ENCODE measurements around the gene OR52N2. TPM values are rescaled to one million over a fixed set of nuclear protein-coding genes. Genes with fewer than 3 reads are reported as not detected.

The OR52N2 gene
- total RNA-seq, 1 donor from 2014 or later = not detected

- Mint-ChIP-seq H3K4me3 (ENCODE audit: low read depth) (no peak overlapping the region), H3K4me1 (ENCODE audit: low read depth) (no peaks in the 10 kb centered on the region), H3K27ac (no peak overlapping the region), H3K27me3 (ENCODE audit: low read depth) (no peaks in the 10 kb centered on the region), H3K36me3 (ENCODE audit: low read depth) (no peaks in the 10 kb centered on the region), H3K9me3 (no peaks in the 10 kb centered on the region)
- intact Hi-C loops (cut with micrococcal nuclease) = no loop called here
- DNase-seq (ENCODE audit: low spot score) = no peak
Observed at GRCh38 chr11:5833446-5833845, 24.7 kb downstream of the OR52N2 start.

GRCh38 chr11:5837695-5838094 lies 29.0 kb downstream of the OR52N2 start:
- intact Hi-C loops (cut with micrococcal nuclease) = no loop called here
- Mint-ChIP-seq H3K36me3 (ENCODE audit: low read depth) (no peaks in the 10 kb centered on the region), H3K4me1 (ENCODE audit: low read depth) (no peaks in the 10 kb centered on the region), H3K4me3 (ENCODE audit: low read depth) (no peak overlapping the region), H3K27me3 (ENCODE audit: low read depth) (no peaks in the 10 kb centered on the region), H3K9me3 (no peaks in the 10 kb centered on the region), H3K27ac (no peak overlapping the region)
- no peak for DNase-seq (ENCODE audit: low spot score)

DNA sequence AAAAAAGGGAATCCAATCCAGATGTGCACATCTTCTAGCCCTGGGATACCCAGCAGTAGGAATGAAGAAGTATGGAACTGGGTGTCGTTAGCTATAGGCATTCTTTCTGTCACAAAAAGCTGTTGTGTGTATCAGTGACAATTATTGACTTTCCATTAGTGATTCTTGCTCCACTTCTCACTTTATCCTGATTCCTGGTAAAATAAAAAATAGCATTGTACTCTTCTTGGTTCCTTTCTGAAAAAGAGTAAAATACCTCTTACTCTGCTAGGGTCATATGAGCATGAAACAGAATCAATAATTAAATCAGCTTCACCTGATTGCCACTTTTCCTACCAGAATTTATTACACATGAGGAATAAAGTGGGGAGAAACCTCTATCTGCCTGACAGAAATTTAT lies 33.1 kb downstream of the OR52N2 start, which contains the start of gene OR52E6:
TSS of gene OR52E6 (minus strand) at position 101 of the 400 bp plus-strand sequence. CDS start at position 101, 0 bp downstream.
- H3K36me3 Mint-ChIP-seq (ENCODE audit: low read depth) = no peaks in the 10 kb centered on the region
- H3K4me3 Mint-ChIP-seq (ENCODE audit: low read depth) = no peak within 1 kb of the TSS
- no peaks in the 10 kb centered on the region for H3K9me3 Mint-ChIP-seq
- H3K4me1 Mint-ChIP-seq (ENCODE audit: low read depth) = no peaks in the 10 kb centered on the region
- no peaks in the 10 kb centered on the region for H3K27me3 Mint-ChIP-seq (ENCODE audit: low read depth)
- intact Hi-C loops (cut with micrococcal nuclease) = no loop called here
- DNase-seq (ENCODE audit: low spot score) = no peak
- H3K27ac Mint-ChIP-seq = no peak within 1 kb of the TSS

DNA sequence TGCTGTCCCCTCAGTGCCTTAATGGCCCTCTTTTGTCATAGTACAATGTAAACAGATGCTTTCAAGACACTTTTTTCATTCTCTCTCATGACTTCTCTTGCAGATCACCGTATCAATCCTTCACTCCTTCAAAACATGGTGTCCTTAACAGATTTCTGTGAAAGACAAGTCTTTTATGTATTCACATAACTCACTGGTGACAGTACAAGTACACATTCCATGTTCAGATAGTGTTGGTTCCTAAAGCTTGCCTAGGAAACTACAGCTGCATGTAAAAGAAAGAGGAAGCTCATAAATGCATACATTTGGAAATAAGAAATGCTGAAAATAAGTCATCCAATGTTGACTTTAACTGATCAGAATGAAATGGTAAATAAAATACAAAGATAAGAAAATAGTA lies 38.0 kb downstream of the OR52N2 start:
- intact Hi-C loops (cut with micrococcal nuclease) = no loop called here
- no peaks in the 10 kb centered on the region for H3K9me3 Mint-ChIP-seq
- H3K27ac Mint-ChIP-seq = no peak overlapping the region
- no peaks in the 10 kb centered on the region for H3K27me3 Mint-ChIP-seq (ENCODE audit: low read depth)
- no peaks in the 10 kb centered on the region for H3K36me3 Mint-ChIP-seq (ENCODE audit: low read depth)
- no peak overlapping the region for H3K4me3 Mint-ChIP-seq (ENCODE audit: low read depth)
- no peaks in the 10 kb centered on the region for H3K4me1 Mint-ChIP-seq (ENCODE audit: low read depth)
- no peak for DNase-seq (ENCODE audit: low spot score)

DNA sequence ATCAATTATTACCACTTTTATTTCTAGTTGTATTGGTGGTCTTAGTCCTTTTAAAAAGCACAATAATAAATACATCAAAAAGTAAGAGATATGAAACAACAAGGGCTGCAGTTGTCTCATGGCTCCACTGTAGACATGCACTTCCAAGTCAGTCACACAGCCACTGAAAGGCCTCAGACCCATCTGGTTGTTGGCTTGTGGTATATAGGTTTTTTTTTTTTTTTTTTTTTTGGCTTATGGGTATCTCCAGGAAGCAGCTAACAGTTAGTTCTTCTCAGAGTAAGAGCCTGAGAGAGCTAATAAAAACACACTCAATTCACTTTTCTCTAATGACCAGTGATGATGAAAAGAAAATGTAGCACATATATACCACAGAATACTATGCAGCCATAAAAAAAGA lies 39.0 kb downstream of the OR52N2 start:
- no peaks in the 10 kb centered on the region for H3K36me3 Mint-ChIP-seq (ENCODE audit: low read depth)

GRCh38 chr11:5851002-5851401 lies 42.3 kb downstream of the OR52N2 start:
- H3K27ac Mint-ChIP-seq = no peak overlapping the region
- no peaks in the 10 kb centered on the region for H3K9me3 Mint-ChIP-seq
- no peaks in the 10 kb centered on the region for H3K36me3 Mint-ChIP-seq (ENCODE audit: low read depth)
- intact Hi-C loops (cut with micrococcal nuclease) = no loop called here
- no peak overlapping the region for H3K4me3 Mint-ChIP-seq (ENCODE audit: low read depth)
- no peaks in the 10 kb centered on the region for H3K27me3 Mint-ChIP-seq (ENCODE audit: low read depth)
- no peaks in the 10 kb centered on the region for H3K4me1 Mint-ChIP-seq (ENCODE audit: low read depth)
- DNase-seq (ENCODE audit: low spot score) = no peak

More for the DNA sequence above, 39.0 kb downstream of the OR52N2 start:
- no peaks in the 10 kb centered on the region for H3K4me1 Mint-ChIP-seq (ENCODE audit: low read depth)
- no peak overlapping the region for H3K27ac Mint-ChIP-seq
- intact Hi-C loops (cut with micrococcal nuclease) = no loop called here
- H3K4me3 Mint-ChIP-seq (ENCODE audit: low read depth) = no peak overlapping the region
- no peaks in the 10 kb centered on the region for H3K27me3 Mint-ChIP-seq (ENCODE audit: low read depth)
- no peaks in the 10 kb centered on the region for H3K9me3 Mint-ChIP-seq
- no peak for DNase-seq (ENCODE audit: low spot score)

GRCh38 chr11:5857590-5857989 lies 48.9 kb downstream of the OR52N2 start, which contains the start of gene OR52E8:
OR52E8 (minus strand) TSS chr11:5857690; CDS start chr11:5857690, 0 bp downstream.
- DNase-seq (ENCODE audit: low spot score) = no peak
- intact Hi-C loops (cut with micrococcal nuclease) = no loop called here
- H3K27me3 Mint-ChIP-seq (ENCODE audit: low read depth) = no peaks in the 10 kb centered on the region
- no peak within 1 kb of the TSS for H3K27ac Mint-ChIP-seq
- H3K4me1 Mint-ChIP-seq (ENCODE audit: low read depth) = no peaks in the 10 kb centered on the region
- no peaks in the 10 kb centered on the region for H3K36me3 Mint-ChIP-seq (ENCODE audit: low read depth)
- H3K9me3 Mint-ChIP-seq = no peaks in the 10 kb centered on the region
- H3K4me3 Mint-ChIP-seq (ENCODE audit: low read depth) = no peak within 1 kb of the TSS

GRCh38 chr11:5865826-5866225 lies 57.1 kb downstream of the OR52N2 start:
- intact Hi-C loops (cut with micrococcal nuclease) = no loop called here
- H3K4me1 Mint-ChIP-seq (ENCODE audit: low read depth) = no peaks in the 10 kb centered on the region
- DNase-seq (ENCODE audit: low spot score) = no peak
- no peaks in the 10 kb centered on the region for H3K27me3 Mint-ChIP-seq (ENCODE audit: low read depth)
- no peaks in the 10 kb centered on the region for H3K36me3 Mint-ChIP-seq (ENCODE audit: low read depth)
- H3K9me3 Mint-ChIP-seq = no peaks in the 10 kb centered on the region
- no peak overlapping the region for H3K4me3 Mint-ChIP-seq (ENCODE audit: low read depth)
- H3K27ac Mint-ChIP-seq = no peak overlapping the region

Other genes with a start within 250 kb of the OR52N2 start
- not detected in 2 replicates for gene OR52B6, start 228.0 kb upstream of the OR52N2 start, total RNA-seq
- gene TRIM6, start 212.3 kb upstream of the OR52N2 start, total RNA-seq = 0.87 and 1.8 TPM in 2 replicates
- gene TRIM34, start 183.9 kb upstream of the OR52N2 start, total RNA-seq = 6.7 and 7.8 TPM in 2 replicates
- 12.4 and 14.1 TPM in 2 replicates for gene TRIM5, start 123.8 kb upstream of the OR52N2 start, total RNA-seq
- 83.9 and 96.0 TPM in 2 replicates for gene TRIM22, start 119.1 kb upstream of the OR52N2 start, total RNA-seq
- gene OR56B1, start 72.5 kb upstream of the OR52N2 start, total RNA-seq = not detected in 2 replicates
- not detected in 2 replicates for gene OR52N4, start 54.7 kb upstream of the OR52N2 start, total RNA-seq
- not detected in 2 replicates for gene OR52N5, start 25.6 kb upstream of the OR52N2 start, total RNA-seq
- gene OR52N1, start 17.7 kb upstream of the OR52N2 start, total RNA-seq = not detected in 2 replicates
- gene OR52E6, start 33.0 kb downstream of the OR52N2 start, total RNA-seq = not detected in 2 replicates
- not detected in 2 replicates for gene OR52E8, start 48.8 kb downstream of the OR52N2 start, total RNA-seq
- not detected in 2 replicates for gene OR52E4, start 71.7 kb downstream of the OR52N2 start, total RNA-seq
- gene OR52E5, start 84.3 kb downstream of the OR52N2 start, total RNA-seq = not detected in 2 replicates
- gene OR56A3, start 133.3 kb downstream of the OR52N2 start, total RNA-seq = not detected in 2 replicates
- gene OR56A5, start 159.6 kb downstream of the OR52N2 start, total RNA-seq = not detected in 2 replicates
- gene OR52L1, start 178.1 kb downstream of the OR52N2 start, total RNA-seq = not detected in 2 replicates
- not detected in 2 replicates for gene OR56A4, start 198.0 kb downstream of the OR52N2 start, total RNA-seq
- not detected in 2 replicates for gene OR56A1, start 221.8 kb downstream of the OR52N2 start, total RNA-seq

Measured in activated T-helper 2 cell treated with anti-CD3 and anti-CD28 coated beads, Interferon-gamma antibody, Interleukin-2, Interleukin-4, amounts not matched to agents 10 μg/mL and 5 μg/mL and 100 μg/mL, durations not matched to agents 14 hours and 24 hours and 36 hours (primary cell).